Measurements from ENCODE around the gene OR6K3. TPM values are rescaled to one million over a fixed set of nuclear protein-coding genes. Genes with fewer than 3 reads are reported as not detected.

OR6K3 gene
- total RNA-seq, 1 donor from 2014 or later = not detected

DNA sequence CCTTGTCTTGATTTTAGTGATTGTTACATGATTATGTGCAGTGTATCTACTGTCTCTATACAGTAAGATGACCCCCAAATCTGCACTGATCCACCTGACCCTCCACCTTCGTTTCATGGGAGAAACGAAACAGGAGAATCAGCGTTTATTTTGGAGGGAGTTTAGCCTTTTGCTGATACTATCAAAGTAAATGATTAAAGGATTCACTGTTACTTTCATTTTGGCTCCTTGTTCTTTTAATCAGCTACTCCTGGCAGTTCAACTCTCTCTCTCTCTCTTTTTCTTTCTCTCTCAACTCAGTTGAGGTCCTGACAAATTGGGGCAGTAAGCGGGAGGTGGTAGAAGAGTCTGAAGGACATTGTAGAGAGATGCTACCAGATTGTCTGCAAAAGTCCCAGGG is 9.9 kb upstream of the OR6K3 start:
- no peak overlapping the region for H2AFZ ChIP-seq (ENCODE audit: low read depth, low read length)

DNA sequence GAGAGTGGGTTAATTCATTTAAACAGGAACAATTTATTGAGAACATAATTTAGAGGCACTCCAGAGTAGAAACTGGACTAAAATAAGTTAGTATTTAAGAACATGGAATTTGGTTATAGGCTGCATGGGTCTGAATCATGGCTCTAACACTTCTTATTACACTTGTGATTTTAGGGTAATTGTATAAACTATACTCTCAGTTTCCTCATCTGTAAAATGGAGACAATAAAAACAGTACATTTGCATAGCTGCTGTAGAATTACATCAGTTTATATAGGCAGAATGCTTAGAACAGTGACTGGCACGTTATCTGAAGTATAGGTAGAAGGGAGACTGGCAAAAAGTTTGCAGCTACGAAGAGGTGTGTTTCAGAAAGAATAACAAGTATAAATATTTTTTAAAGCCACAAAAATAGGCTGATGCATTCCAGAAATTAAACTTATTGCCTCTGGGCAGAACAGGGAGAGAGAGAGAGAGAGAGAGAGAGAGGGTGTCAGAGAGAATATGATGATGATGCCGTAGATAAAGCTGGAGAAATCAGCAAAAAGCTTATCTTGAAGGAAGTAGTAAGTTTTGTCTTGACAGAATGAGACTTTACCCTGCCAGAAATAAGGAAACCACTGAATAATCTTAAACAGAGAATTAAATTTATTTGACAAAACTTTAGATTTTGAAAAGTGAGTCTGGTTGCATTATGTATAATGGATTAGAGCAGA is 8.1 kb upstream of the OR6K3 start:
- FAIRE-seq (no peak), DNase-seq (ENCODE audit: low read depth) (no peak)
- H3K36me3 Mint-ChIP-seq (ENCODE audit: low read depth, unreplicated experiment) = no peaks in the 10 kb centered on the region
- Histone ChIP-seq H3K36me3 (ENCODE audit: insufficient read depth, low read length) (no peaks in the 10 kb centered on the region), H3K27me3 (ENCODE audit: insufficient read depth, low read length) (no peaks in the 10 kb centered on the region), H4K20me1 (ENCODE audit: insufficient read depth, low read length) (no peaks in the 10 kb centered on the region), H3K27ac (ENCODE audit: low read depth, low read length) (no peak overlapping the region), H3K4me1 (ENCODE audit: insufficient read depth, low read length) (no peaks in the 10 kb centered on the region), H2AFZ (ENCODE audit: low read depth, low read length) (no peak overlapping the region), H3K9me3 (ENCODE audit: insufficient read depth, low read depth, low read length) (no peaks in the 10 kb centered on the region), H3K79me2 (ENCODE audit: insufficient read depth, low read length) (no peaks in the 10 kb centered on the region), H3K9ac (ENCODE audit: low read length) (no peak overlapping the region), H3K4me2 (ENCODE audit: low read length) (no peak overlapping the region), H3K4me3 (ENCODE audit: insufficient read depth, low read depth, low read length) (no peak overlapping the region)
- no peak for TF ChIP-seq EZH2 (IDR thresholded peaks at IDR 0.05; ENCODE audit: insufficient read depth, low read length)
- TF ChIP-seq, protein P1, sequence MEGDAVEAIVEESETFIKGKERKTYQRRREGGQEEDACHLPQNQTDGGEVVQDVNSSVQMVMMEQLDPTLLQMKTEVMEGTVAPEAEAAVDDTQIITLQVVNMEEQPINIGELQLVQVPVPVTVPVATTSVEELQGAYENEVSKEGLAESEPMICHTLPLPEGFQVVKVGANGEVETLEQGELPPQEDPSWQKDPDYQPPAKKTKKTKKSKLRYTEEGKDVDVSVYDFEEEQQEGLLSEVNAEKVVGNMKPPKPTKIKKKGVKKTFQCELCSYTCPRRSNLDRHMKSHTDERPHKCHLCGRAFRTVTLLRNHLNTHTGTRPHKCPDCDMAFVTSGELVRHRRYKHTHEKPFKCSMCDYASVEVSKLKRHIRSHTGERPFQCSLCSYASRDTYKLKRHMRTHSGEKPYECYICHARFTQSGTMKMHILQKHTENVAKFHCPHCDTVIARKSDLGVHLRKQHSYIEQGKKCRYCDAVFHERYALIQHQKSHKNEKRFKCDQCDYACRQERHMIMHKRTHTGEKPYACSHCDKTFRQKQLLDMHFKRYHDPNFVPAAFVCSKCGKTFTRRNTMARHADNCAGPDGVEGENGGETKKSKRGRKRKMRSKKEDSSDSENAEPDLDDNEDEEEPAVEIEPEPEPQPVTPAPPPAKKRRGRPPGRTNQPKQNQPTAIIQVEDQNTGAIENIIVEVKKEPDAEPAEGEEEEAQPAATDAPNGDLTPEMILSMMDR (IDR thresholded peaks at IDR 0.05; ENCODE audit: insufficient read depth, low read depth, low read length) = no peak
- H3K27ac Mint-ChIP-seq (ENCODE audit: unreplicated experiment) = no peak overlapping the region
- H3K27me3 Mint-ChIP-seq (ENCODE audit: low read depth, unreplicated experiment) = peaks cover 2% of the 10 kb centered on the region
- no peaks in the 10 kb centered on the region for H3K9me3 Mint-ChIP-seq (ENCODE audit: unreplicated experiment)
- no peaks in the 10 kb centered on the region for H3K4me1 Mint-ChIP-seq (ENCODE audit: low read depth, unreplicated experiment)
- H3K4me3 Mint-ChIP-seq (ENCODE audit: unreplicated experiment) = no peak overlapping the region

More for the DNA sequence above, 9.9 kb upstream of the OR6K3 start:
- H3K9me3 ChIP-seq (ENCODE audit: insufficient read depth, low read depth, low read length) = no peaks in the 10 kb centered on the region
- H3K79me2 ChIP-seq (ENCODE audit: insufficient read depth, low read length) = no peaks in the 10 kb centered on the region
- no peaks in the 10 kb centered on the region for H4K20me1 ChIP-seq (ENCODE audit: insufficient read depth, low read length)
- no peak overlapping the region for H3K4me2 ChIP-seq (ENCODE audit: low read length)
- H3K27me3 ChIP-seq (ENCODE audit: insufficient read depth, low read length) = no peaks in the 10 kb centered on the region
- Mint-ChIP-seq H3K27ac (ENCODE audit: unreplicated experiment) (no peak overlapping the region), H3K9me3 (ENCODE audit: unreplicated experiment) (no peaks in the 10 kb centered on the region), H3K4me3 (ENCODE audit: unreplicated experiment) (no peak overlapping the region), H3K36me3 (ENCODE audit: low read depth, unreplicated experiment) (no peaks in the 10 kb centered on the region), H3K4me1 (ENCODE audit: low read depth, unreplicated experiment) (peaks cover under 1% of the 10 kb centered on the region), H3K27me3 (ENCODE audit: low read depth, unreplicated experiment) (peaks cover 2% of the 10 kb centered on the region)
- H3K36me3 ChIP-seq (ENCODE audit: insufficient read depth, low read length) = no peaks in the 10 kb centered on the region
- no peak for DNase-seq (ENCODE audit: low read depth)
- no peak overlapping the region for H3K4me3 ChIP-seq (ENCODE audit: insufficient read depth, low read depth, low read length)
- FAIRE-seq = no peak
- H3K9ac ChIP-seq (ENCODE audit: low read length) = no peak overlapping the region
- TF ChIP-seq, protein P1 (IDR thresholded peaks at IDR 0.05; ENCODE audit: insufficient read depth, low read depth, low read length) = no peak
- TF ChIP-seq EZH2 (IDR thresholded peaks at IDR 0.05; ENCODE audit: insufficient read depth, low read length) = no peak
- no peaks in the 10 kb centered on the region for H3K4me1 ChIP-seq (ENCODE audit: insufficient read depth, low read length)
- H3K27ac ChIP-seq (ENCODE audit: low read depth, low read length) = no peak overlapping the region

DNA sequence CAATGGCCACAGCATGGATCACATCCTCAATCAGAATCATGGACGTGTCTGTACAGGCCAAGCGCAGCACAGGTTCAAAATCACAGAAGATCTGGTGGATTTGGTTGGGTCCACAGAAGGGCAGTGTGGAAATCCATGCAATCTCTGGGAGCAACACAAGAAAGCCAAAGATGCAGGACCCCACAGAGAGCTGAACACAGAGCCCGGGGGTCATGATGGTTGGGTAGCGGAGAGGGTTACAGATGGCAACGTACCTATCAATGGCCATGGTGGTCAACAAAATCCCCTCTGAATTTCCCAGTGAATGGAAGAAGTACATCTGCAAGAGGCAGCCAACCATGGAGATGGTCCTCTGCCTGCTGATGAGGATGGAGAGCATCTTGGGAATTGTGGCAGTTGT is 3.9 kb upstream of the OR6K3 start:
- no peak overlapping the region for H3K4me3 ChIP-seq (ENCODE audit: insufficient read depth, low read depth, low read length)
- no peaks in the 10 kb centered on the region for H3K27me3 ChIP-seq (ENCODE audit: insufficient read depth, low read length)
- H3K27ac ChIP-seq (ENCODE audit: low read depth, low read length) = no peak overlapping the region
- H2AFZ ChIP-seq (ENCODE audit: low read depth, low read length) = no peak overlapping the region
- FAIRE-seq (no peak), DNase-seq (ENCODE audit: low read depth) (no peak)
- no peak overlapping the region for H3K4me3 Mint-ChIP-seq (ENCODE audit: unreplicated experiment)
- H3K9me3 ChIP-seq (ENCODE audit: insufficient read depth, low read depth, low read length) = no peaks in the 10 kb centered on the region
- no peaks in the 10 kb centered on the region for H3K79me2 ChIP-seq (ENCODE audit: insufficient read depth, low read length)
- H3K4me1 ChIP-seq (ENCODE audit: insufficient read depth, low read length) = no peaks in the 10 kb centered on the region
- H3K36me3 Mint-ChIP-seq (ENCODE audit: low read depth, unreplicated experiment) = no peaks in the 10 kb centered on the region
- no peaks in the 10 kb centered on the region for H3K9me3 Mint-ChIP-seq (ENCODE audit: unreplicated experiment)
- no peak overlapping the region for H3K27ac Mint-ChIP-seq (ENCODE audit: unreplicated experiment)
- no peak for TF ChIP-seq EZH2 (IDR thresholded peaks at IDR 0.05; ENCODE audit: insufficient read depth, low read length)
- TF ChIP-seq, protein P1 (IDR thresholded peaks at IDR 0.05; ENCODE audit: insufficient read depth, low read depth, low read length) = no peak
- no peaks in the 10 kb centered on the region for H3K4me1 Mint-ChIP-seq (ENCODE audit: low read depth, unreplicated experiment)
- no peak overlapping the region for H3K9ac ChIP-seq (ENCODE audit: low read length)
- H3K4me2 ChIP-seq (ENCODE audit: low read length) = no peak overlapping the region
- H3K27me3 Mint-ChIP-seq (ENCODE audit: low read depth, unreplicated experiment) = no peaks in the 10 kb centered on the region
- H4K20me1 ChIP-seq (ENCODE audit: insufficient read depth, low read length) = no peaks in the 10 kb centered on the region
- H3K36me3 ChIP-seq (ENCODE audit: insufficient read depth, low read length) = no peaks in the 10 kb centered on the region
